DND-41 (cell line): ENCODE results near the gene FARP2.

ENCODE experiments used
- ATAC-seq: fragments of 200-7000 bp; cut with Tn5 transposase; 3 replicates; pipeline ENCODE4 v1.9.1; 2021; ENCODE audit warnings: low read depth; ENCODE audit not compliant: insufficient read depth
- DNase-seq: peaks from one replicate; pipeline ENCODE4 v3.0.0-alpha.2; 2020
- H2AFZ ChIP-seq: 2 replicates; pipeline ENCODE4 v1.6.0; 2012; ENCODE audit warnings: low read depth, low read length
- H3K27ac ChIP-seq: 2 replicates; pipeline ENCODE4 v1.5.1; 2012; ENCODE audit warnings: low read length, inconsistent platforms
- H3K27me3 ChIP-seq: fragments of 200-600 bp; sonication (generic); 2 replicates; pipeline ENCODE4 v1.6.0; 2012; ENCODE audit warnings: low read length, mild to moderate bottlenecking, inconsistent platforms; ENCODE audit not compliant: insufficient read depth, poor library complexity
- H3K36me3 ChIP-seq: 2 replicates; pipeline ENCODE4 v1.5.1; 2012; ENCODE audit warnings: low read length, inconsistent platforms; ENCODE audit not compliant: insufficient read depth
- H3K4me1 ChIP-seq: 2 replicates; pipeline ENCODE4 v1.5.1; 2012; ENCODE audit warnings: mild to moderate bottlenecking, low read length; ENCODE audit not compliant: insufficient read depth
- H3K4me2 ChIP-seq: 2 replicates; pipeline ENCODE4 v1.6.0; 2012; ENCODE audit warnings: mild to moderate bottlenecking, moderate library complexity, low read length, inconsistent platforms; ENCODE audit not compliant: insufficient read depth
- H3K4me3 ChIP-seq, 2 experiments: fragments of 200-600 bp in 1 of 2; shearing (Covaris generic) in 1 of 2; 2 replicates each; pipeline ENCODE4 v1.5.1; 2012 to 2016; ENCODE audit warnings: inconsistent platforms in 2 of 2, low read length in 2 of 2, mild to moderate bottlenecking in 2 of 2, low read depth in 1 of 2, moderate library complexity in 1 of 2
- H3K79me2 ChIP-seq: 2 replicates; pipeline ENCODE4 v1.6.0; 2012; ENCODE audit warnings: low read length, inconsistent platforms; ENCODE audit not compliant: insufficient read depth
- H3K9ac ChIP-seq: 2 replicates; pipeline ENCODE4 v1.6.0; 2012; ENCODE audit warnings: low read depth, mild to moderate bottlenecking, inconsistent platforms, low read length, moderate library complexity
- H3K9me3 ChIP-seq: 2 replicates; pipeline ENCODE4 v1.5.1; 2012; ENCODE audit warnings: low read length, moderate library complexity, mild to moderate bottlenecking, inconsistent platforms; ENCODE audit not compliant: insufficient read depth, severe bottlenecking
- H4K20me1 ChIP-seq: 2 replicates; pipeline ENCODE4 v1.6.0; 2012; ENCODE audit warnings: low read length; ENCODE audit not compliant: insufficient read depth
- CTCF ChIP-seq: IDR thresholded peaks from 2 replicates; pipeline ENCODE4 v1.5.1; 2012; ENCODE audit warnings: borderline replicate concordance, low read length, moderate library complexity, mild to moderate bottlenecking; ENCODE audit not compliant: poor library complexity, severe bottlenecking; ENCODE audit errors: extremely low read depth
- EZH2 ChIP-seq: IDR thresholded peaks from 3 replicates; pipeline ENCODE4 v1.6.1; 2012; ENCODE audit warnings: borderline replicate concordance, low read depth, mild to moderate bottlenecking, moderate library complexity, low read length, inconsistent platforms; ENCODE audit not compliant: severe bottlenecking

FARP2 gene

GRCh38 chr2:241329669-241330615 is 26.1 kb upstream of the FARP2 start:
- TF ChIP-seq CTCF (no peak), EZH2 (no peak)
- Histone ChIP-seq H3K27ac (no peak overlapping the region), H4K20me1 (peaks cover 39% of the 10 kb centered on the region), H3K4me1 (no peaks in the 10 kb centered on the region; the same call in 1 of the 2 replicates), H3K79me2 (peaks cover 81% of the 10 kb centered on the region), H3K4me2 (no peak overlapping the region), H3K27me3 (no peaks in the 10 kb centered on the region), H3K36me3 (peaks cover 82% of the 10 kb centered on the region), H2AFZ (no peak overlapping the region), H3K9ac (no peak overlapping the region), H3K9me3 (no peaks in the 10 kb centered on the region), H3K4me3 (no peak overlapping the region)
- DNase-seq, result no peak
- no peak for ATAC-seq

- H3K9me3 ChIP-seq, result no peaks in the 10 kb centered on the region
- TF ChIP-seq EZH2, result no peak
- TF ChIP-seq CTCF, result no peak
- peaks cover 75% of the 10 kb centered on the region for H3K79me2 ChIP-seq
- no peaks in the 10 kb centered on the region for H3K27me3 ChIP-seq
- H3K4me2 ChIP-seq, result no peak overlapping the region
- H3K36me3 ChIP-seq, result peaks cover 82% of the 10 kb centered on the region
- no peak for DNase-seq
- no peak for ATAC-seq
- H3K4me3 ChIP-seq, result no peak overlapping the region
- H2AFZ ChIP-seq, result no peak overlapping the region
- H3K4me1 ChIP-seq, result no peaks in the 10 kb centered on the region
- no peak overlapping the region for H3K9ac ChIP-seq
- H4K20me1 ChIP-seq, result peaks cover 33% of the 10 kb centered on the region
- H3K27ac ChIP-seq, result no peak overlapping the region
Observed at GRCh38 chr2:241330616-241330981, 25.5 kb upstream of the FARP2 start.

- Histone ChIP-seq H3K79me2 (peaks cover 45% of the 10 kb centered on the region), H3K9me3 (no peaks in the 10 kb centered on the region), H2AFZ (no peak overlapping the region), H4K20me1 (peaks cover 19% of the 10 kb centered on the region), H3K4me3 (no peak overlapping the region), H3K4me2 (no peak overlapping the region), H3K36me3 (peaks cover 82% of the 10 kb centered on the region), H3K4me1 (no peaks in the 10 kb centered on the region), H3K27me3 (no peaks in the 10 kb centered on the region), H3K27ac (no peak overlapping the region), H3K9ac (no peak overlapping the region)
- DNase-seq (no peak), ATAC-seq (no peak)
- TF ChIP-seq CTCF (no peak), EZH2 (no peak)
Observed at GRCh38 chr2:241334813-241335212, 21.3 kb upstream of the FARP2 start.
